HAP-1 (cell line): ENCODE data around the gene TPST1.

ENCODE experiments used
- DNase-seq, 2 experiments: peaks; one replicate each; pipeline ENCODE4 v3.0.0-alpha.2; 2016 to 2020; ENCODE audit warnings: low spot score in 2 of 2
- H3K27me3 ChIP-seq: fragments of 250-450 bp; sonication (Bioruptor Pico); 2 replicates; pipeline ENCODE4 v1.5.1; 2020; ENCODE audit warnings: low read depth, mild to moderate bottlenecking, moderate library complexity
- H3K36me3 ChIP-seq: fragments of 250-450 bp; sonication (Bioruptor Pico); replicated peaks from 2 replicates; pipeline ENCODE4 v1.5.1; 2020; ENCODE audit warnings: mild to moderate bottlenecking
- H3K4me1 ChIP-seq: fragments of 250-450 bp; sonication (Bioruptor Pico); 2 replicates; pipeline ENCODE4 v1.5.1; 2020; ENCODE audit warnings: mild to moderate bottlenecking
- H3K4me3 ChIP-seq: fragments of 250-450 bp; sonication (Bioruptor Pico); 2 replicates; pipeline ENCODE4 v1.5.1; 2020; ENCODE audit warnings: mild to moderate bottlenecking, moderate library complexity
- H3K9me3 ChIP-seq: fragments of 250-450 bp; sonication (Bioruptor Pico); 2 replicates; pipeline ENCODE4 v1.5.1; 2020; ENCODE audit warnings: mild to moderate bottlenecking, moderate library complexity
- in situ Hi-C: fragments of 300-500 bp; cut with MboI; formaldehyde crosslinking; loops from 3 replicates; pipeline ENCODE4 v1.14.3; 2020; ENCODE audit warnings: low sequenced_read_pairs, inconsistent platforms, mixed read lengths

Gene TPST1

GRCh38 chr7:66263936-66264335, 58.8 kb downstream of the TPST1 start:
- no peak for DNase-seq
- Histone ChIP-seq H3K9me3 (0 out of 2 replicates have a peak, but pooled peaks cover 4% of the 10 kb centered on the region), H3K36me3 (no peaks in the 10 kb centered on the region), H3K4me3 (no peak overlapping the region), H3K27me3 (no peaks in the 10 kb centered on the region), H3K4me1 (peaks cover 7% of the 10 kb centered on the region)
- in situ Hi-C loops: no loop called here

DNA sequence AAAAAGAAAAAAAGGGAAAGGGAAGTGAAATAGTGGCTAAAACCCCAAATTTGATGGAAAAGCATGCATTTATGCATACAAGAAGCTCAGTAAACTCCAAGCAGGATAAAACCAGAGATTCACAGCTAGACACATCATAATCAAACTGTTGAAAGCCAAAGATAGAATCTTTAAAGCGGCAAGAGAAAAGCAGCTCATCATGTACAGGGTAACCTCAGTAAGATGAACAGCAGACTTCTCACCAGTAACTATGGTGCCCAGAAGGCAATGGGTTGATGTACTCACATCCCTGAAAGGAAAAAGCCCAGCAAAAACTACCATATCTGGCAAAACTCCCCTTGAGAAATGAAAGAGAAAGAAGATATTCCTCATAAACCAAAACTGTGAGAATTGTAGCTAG, 60.4 kb downstream of the TPST1 start:
- H3K4me1 ChIP-seq: no peaks in the 10 kb centered on the region
- in situ Hi-C loops: no loop called here
- 0 out of 2 replicates have a peak, but pooled peaks cover 4% of the 10 kb centered on the region for H3K9me3 ChIP-seq
- H3K27me3 ChIP-seq: no peaks in the 10 kb centered on the region
- no peaks in the 10 kb centered on the region for H3K36me3 ChIP-seq
- no peak for DNase-seq
- H3K4me3 ChIP-seq: no peak overlapping the region

DNA sequence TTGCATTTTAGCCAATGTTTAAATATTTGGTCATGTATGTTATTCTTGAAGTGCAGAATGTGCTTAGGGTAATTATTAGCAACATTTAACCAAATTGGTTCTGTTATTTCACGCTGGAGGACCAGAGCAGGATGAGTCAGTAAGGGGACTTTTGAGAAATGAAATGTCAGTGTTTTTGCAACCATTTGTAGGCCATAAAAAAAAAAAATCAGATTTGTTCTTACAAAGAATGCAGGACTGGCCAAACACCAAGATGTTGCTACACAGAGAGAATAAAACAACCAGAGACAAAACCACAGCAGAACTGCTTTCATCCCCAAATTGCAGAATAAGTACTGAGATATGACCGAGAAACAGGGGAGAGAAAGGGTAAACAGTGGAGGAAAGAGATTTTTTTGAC, 62.1 kb downstream of the TPST1 start:
- H3K9me3 ChIP-seq: 0 out of 2 replicates have a peak, but pooled peaks cover 4% of the 10 kb centered on the region
- no peaks in the 10 kb centered on the region for H3K27me3 ChIP-seq
- no peak overlapping the region for H3K4me3 ChIP-seq
- H3K36me3 ChIP-seq: no peaks in the 10 kb centered on the region
- in situ Hi-C loops: no loop called here
- no peaks in the 10 kb centered on the region for H3K4me1 ChIP-seq
- no peak for DNase-seq

DNA sequence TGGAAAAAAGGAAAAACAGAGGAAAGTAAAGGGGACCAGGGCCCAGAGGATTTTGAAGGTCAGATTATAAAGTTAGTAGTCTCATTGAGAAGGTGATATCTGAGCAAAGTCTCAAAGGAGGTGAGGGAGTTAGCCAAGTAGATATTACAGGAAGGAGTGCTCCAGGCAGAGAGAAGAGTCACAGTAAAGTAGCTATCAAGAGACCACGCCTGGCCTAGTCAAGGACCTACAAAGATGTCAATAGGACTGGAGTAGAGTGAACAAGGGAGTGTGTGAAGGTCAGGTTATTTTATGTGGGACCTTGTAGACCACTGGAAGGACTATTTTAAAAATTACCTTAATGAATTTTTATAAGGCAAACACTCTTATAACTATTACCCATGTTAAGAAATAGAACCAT, 64.8 kb downstream of the TPST1 start:
- in situ Hi-C loops: no loop called here

DNA sequence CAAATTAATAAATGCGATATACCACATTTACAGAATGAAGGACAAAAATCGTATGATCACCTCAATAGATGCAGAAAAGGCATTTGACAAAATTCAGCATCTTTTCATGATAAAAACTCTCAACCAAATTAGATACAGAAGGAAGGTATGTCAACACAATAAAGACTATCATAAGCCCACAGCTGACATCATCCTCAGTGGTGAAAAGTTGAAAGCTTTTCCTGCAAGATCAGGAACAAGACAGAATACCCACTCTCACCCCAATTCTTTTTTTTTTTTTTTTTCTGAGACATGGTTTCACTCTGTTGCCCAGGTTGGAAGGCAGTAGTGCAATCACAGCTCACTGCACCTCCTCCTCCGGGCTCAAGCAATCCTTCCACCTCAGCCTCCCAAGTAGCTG, 67.2 kb downstream of the TPST1 start:
- Histone ChIP-seq H3K9me3 (no peaks in the 10 kb centered on the region), H3K27me3 (no peaks in the 10 kb centered on the region), H3K36me3 (no peaks in the 10 kb centered on the region), H3K4me3 (no peak overlapping the region), H3K4me1 (no peaks in the 10 kb centered on the region)
- in situ Hi-C loops: no loop called here
- no peak for DNase-seq

More for the DNA sequence above, 64.8 kb downstream of the TPST1 start:
- Histone ChIP-seq H3K4me3 (no peak overlapping the region), H3K27me3 (no peaks in the 10 kb centered on the region), H3K36me3 (no peaks in the 10 kb centered on the region), H3K4me1 (no peaks in the 10 kb centered on the region), H3K9me3 (0 out of 2 replicates have a peak, but pooled peaks cover 3% of the 10 kb centered on the region)
- DNase-seq: no peak

GRCh38 chr7:66276363-66276762, 71.2 kb downstream of the TPST1 start:
- 0 out of 2 replicates have a peak, but pooled peaks cover 4% of the 10 kb centered on the region for H3K4me1 ChIP-seq
- H3K4me3 ChIP-seq: no peak overlapping the region
- H3K9me3 ChIP-seq: no peaks in the 10 kb centered on the region
- DNase-seq: no peak
- H3K36me3 ChIP-seq: no peaks in the 10 kb centered on the region
- no peaks in the 10 kb centered on the region for H3K27me3 ChIP-seq
- in situ Hi-C loops: no loop called here

DNA sequence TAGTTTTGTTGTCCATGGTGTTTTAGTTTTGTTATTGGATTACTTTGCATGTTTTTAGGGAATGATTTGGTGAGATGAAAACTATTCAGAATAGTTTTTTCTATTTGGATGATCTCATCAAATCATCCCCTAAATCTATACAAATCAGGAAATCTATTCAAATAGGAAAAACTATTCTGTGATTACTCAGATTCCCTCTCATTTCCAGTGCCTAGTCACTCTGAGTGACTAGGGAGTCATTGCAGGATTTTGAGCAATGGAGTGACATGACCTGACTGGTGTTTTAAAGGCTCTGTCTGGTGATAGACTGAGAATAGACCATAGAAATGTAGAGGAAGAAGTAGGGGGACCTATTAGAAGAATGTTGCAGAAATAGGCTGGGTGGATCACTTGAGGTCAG, 72.4 kb downstream of the TPST1 start:
- Histone ChIP-seq H3K27me3 (no peaks in the 10 kb centered on the region), H3K4me1 (peaks cover 6% of the 10 kb centered on the region), H3K9me3 (no peaks in the 10 kb centered on the region), H3K36me3 (no peaks in the 10 kb centered on the region), H3K4me3 (no peak overlapping the region)
- DNase-seq: no peak
- in situ Hi-C loops: no loop called here

DNA sequence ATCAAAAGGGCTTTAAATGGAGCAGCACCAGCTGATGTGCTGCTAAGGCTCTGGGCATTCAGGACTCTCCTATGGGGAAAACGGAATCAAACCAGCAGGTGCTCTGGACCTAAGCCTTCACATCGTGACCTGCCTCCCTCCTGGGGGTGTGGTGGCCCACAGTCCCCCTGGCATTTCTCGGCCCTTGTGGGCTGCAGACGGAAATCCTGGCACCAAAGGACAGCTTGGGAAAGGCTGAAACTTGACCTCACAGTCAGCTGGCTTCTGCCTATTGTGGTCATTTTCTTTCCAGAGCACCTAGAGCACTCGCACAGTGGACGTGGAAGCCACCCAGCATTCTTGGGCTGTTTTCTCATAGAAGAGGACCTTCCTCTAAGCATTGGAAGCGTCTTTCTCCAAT, 74.8 kb downstream of the TPST1 start:
- Histone ChIP-seq H3K4me3 (no peak overlapping the region), H3K36me3 (no peaks in the 10 kb centered on the region), H3K27me3 (no peaks in the 10 kb centered on the region), H3K4me1 (peaks cover 6% of the 10 kb centered on the region), H3K9me3 (no peaks in the 10 kb centered on the region)
- no peak for DNase-seq
- in situ Hi-C loops: no loop called here

DNA sequence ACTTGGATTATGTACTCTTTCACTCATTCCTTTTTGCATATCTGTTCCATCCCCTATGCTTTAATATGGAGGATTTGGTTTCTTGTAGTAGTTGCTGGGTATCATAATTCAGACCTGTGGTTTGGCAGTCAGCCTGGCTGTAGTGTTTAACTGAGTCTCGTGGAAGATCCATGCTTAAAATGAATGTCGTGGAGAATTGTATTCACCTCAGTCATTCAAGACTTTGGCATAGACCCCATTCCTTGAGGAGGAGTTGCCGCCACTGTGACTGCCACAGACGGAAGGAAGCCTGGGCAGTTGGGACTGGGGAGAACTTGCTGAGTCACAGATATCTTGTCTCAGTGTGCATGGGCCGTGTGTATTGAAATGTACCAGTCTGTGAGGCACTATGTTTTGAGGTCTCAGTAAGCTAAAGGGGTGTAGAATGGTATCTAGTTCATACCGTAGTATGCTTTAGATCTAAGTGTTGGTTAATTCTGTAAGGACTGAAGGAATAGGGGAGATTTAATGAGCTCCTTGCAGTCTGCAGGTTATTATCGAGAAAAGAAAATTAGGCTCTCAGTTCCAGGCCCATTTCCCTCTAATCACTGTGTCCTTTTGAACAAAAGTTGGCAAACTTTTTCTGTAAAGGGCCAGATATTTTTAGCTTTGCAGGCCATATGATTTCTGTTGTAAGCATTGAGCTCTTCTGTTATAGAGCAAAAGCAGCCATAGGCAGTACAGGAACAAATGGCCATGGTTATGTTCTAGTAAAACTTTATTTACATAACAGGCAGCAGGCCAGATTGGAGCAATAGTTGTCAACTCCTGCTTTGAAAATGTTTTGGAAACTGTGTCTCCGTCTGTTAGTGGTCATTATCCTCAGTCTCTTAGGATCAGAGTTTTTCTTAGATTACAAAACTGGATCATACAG, 76.8 kb downstream of the TPST1 start:
- H3K4me1 ChIP-seq: peaks cover 6% of the 10 kb centered on the region
- no peaks in the 10 kb centered on the region for H3K36me3 ChIP-seq
- in situ Hi-C loops: no loop called here
- no peak overlapping the region for H3K4me3 ChIP-seq
- peak in 1 of 2 experiments; percentile 22 for DNase-seq
- H3K9me3 ChIP-seq: no peaks in the 10 kb centered on the region
- no peaks in the 10 kb centered on the region for H3K27me3 ChIP-seq

DNA sequence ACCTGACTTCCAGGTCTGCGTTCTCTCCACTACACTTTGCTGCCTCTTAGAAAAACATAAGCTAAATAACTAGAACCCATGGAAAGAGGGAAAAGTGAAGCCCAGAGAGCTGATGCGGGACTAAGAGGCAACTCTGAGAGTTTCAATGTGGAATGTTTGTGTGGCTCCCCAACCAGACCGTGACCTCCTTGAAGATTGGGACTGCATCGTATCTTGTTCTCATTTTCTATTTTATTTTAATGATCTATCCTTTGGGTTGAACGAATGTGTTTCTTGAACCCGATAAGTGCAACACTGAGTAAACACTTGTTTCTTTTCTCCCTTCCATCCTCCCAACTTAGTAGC, 77.4 kb downstream of the TPST1 start:
- Histone ChIP-seq H3K27me3 (no peaks in the 10 kb centered on the region), H3K9me3 (no peaks in the 10 kb centered on the region), H3K4me3 (no peak overlapping the region), H3K36me3 (no peaks in the 10 kb centered on the region), H3K4me1 (peaks cover 6% of the 10 kb centered on the region)
- in situ Hi-C loops: no loop called here
- no peak for DNase-seq

DNA sequence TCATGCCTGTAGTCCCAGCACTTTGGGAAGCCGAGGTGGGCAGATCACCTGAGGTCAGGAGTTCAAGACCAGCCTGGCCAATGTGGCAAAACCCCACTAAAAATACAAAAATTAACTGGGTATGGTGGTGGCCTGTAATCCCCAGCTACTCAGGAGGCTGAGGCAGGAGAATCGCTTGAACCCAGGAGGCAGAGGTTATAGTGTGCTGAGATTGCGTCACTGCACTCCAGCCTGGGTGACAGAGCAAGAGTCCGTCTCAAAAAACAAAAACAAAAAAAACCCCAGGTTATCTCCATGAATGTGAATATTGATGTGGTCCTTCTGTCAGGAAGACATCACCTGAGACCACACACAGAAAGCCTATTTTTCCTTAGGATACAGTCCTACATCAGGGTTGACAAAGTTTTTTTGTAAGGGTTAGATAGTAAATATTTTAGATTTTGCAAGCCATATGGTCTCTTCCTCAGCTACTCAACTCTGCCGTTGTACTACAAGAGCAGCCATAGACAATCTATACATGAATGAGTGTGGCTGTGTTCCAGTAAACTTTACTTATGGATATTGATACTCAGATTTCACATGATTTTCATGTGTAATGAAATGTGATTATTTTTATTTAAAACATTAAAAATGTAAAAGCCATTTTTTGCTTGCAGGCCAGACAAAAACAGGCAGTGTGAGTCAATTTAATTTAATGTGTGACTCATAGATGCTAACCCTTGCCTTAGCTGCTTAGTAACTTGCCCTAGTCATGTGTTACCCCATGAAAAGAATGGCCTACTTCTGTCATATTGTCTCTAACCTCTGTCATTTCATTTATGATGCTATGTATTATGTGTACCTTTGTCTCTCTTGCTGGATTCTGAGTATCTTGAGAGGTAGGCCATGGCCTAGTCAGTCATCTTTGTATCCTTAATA, 78.1 kb downstream of the TPST1 start:
- H3K36me3 ChIP-seq: no peaks in the 10 kb centered on the region
- in situ Hi-C loops: no loop called here
- no peaks in the 10 kb centered on the region for H3K27me3 ChIP-seq
- DNase-seq: no peak
- H3K4me3 ChIP-seq: no peak overlapping the region
- H3K4me1 ChIP-seq: peaks cover 6% of the 10 kb centered on the region
- no peaks in the 10 kb centered on the region for H3K9me3 ChIP-seq

DNA sequence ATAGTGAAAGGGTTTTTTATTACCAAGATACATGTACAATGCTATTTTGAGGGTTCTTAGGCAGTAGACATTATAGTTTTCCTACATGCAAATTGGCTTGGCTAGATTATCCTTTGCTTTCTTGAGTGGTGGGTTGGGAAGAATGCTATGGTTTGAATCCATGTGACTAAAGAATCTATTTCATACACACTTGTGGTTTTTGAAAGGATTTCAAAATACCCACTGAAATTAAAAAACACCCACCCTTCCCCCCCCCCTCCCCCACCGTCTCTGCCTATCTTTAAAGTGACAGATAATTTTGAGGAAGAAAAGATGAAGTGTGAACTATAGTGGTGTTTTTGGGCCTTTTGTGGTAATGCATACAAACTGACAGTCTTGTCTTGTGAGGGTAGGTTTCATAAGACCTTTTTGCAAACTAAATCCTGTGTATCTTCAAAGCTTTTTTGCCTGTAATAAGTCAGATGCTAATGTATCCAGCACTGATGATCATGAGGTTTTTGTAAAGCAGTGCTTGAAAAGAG, 90.9 kb downstream of the TPST1 start:
- no peak overlapping the region for H3K4me3 ChIP-seq
- H3K9me3 ChIP-seq: no peaks in the 10 kb centered on the region
- in situ Hi-C loops: no loop called here
- H3K27me3 ChIP-seq: no peaks in the 10 kb centered on the region
- H3K36me3 ChIP-seq: no peaks in the 10 kb centered on the region
- peak in 1 of 2 experiments; percentile 58 for DNase-seq
- peaks cover 12% of the 10 kb centered on the region for H3K4me1 ChIP-seq

GRCh38 chr7:66296557-66296956, 91.4 kb downstream of the TPST1 start:
- H3K4me3 ChIP-seq: no peak overlapping the region
- in situ Hi-C loops: no loop called here
- no peaks in the 10 kb centered on the region for H3K36me3 ChIP-seq
- DNase-seq: no peak
- H3K27me3 ChIP-seq: no peaks in the 10 kb centered on the region
- no peaks in the 10 kb centered on the region for H3K9me3 ChIP-seq
- H3K4me1 ChIP-seq: peaks cover 12% of the 10 kb centered on the region

GRCh38 chr7:66297579-66297978, 92.4 kb downstream of the TPST1 start:
- Histone ChIP-seq H3K9me3 (no peaks in the 10 kb centered on the region), H3K4me1 (peaks cover 13% of the 10 kb centered on the region), H3K36me3 (no peaks in the 10 kb centered on the region), H3K4me3 (no peak overlapping the region), H3K27me3 (no peaks in the 10 kb centered on the region)
- no peak for DNase-seq
- in situ Hi-C loops: no loop called here
